ENCODE results near the gene PTPRN2. TPM values are rescaled to one million over a fixed set of nuclear protein-coding genes. Genes with fewer than 3 reads are reported as not detected.

PTPRN2 gene
- total and polyA plus RNA-seq, 2 of the 13 experiments (the other 11 are each of a cell fraction or from before 2014, with no cell fraction given), result 2.5 to 24.2 TPM

GRCh38 chr7:158289761-158290523 lies 297.7 kb downstream of the PTPRN2 start:
- in situ Hi-C loops (cut with HindIII; ENCODE audit: extremely low pct_ligation_motif_present, low pct_unique_long_range_greater_than_20kb) (no loop called here), intact Hi-C loops (cut with micrococcal nuclease; ENCODE audit: unreplicated experiment) (no loop called here)
- Histone ChIP-seq H3K4me3 (replicated peaks in 1 of 3; ENCODE audit: insufficient read depth in 1 of 3, low read depth in 2 of 3, low read length in 3 of 3) (no peak overlapping the region), H3K9me3 (ENCODE audit: low read length) (peaks cover 16% of the 10 kb centered on the region; the same call in 1 of the 2 replicates), H3K27ac (ENCODE audit: extremely low read length, insufficient read depth, low read length) (no peak overlapping the region), H3K4me2 (ENCODE audit: low read depth, low read length) (no peak overlapping the region), H3K27me3 (ENCODE audit: control insufficient read depth in 1 of 2, insufficient read depth in 2 of 2, low read length in 2 of 2) (no peaks in the 10 kb centered on the region), H3K36me3 (replicated peaks in 1 of 2; ENCODE audit: control insufficient read depth in 1 of 2, insufficient read depth in 2 of 2, low read length in 2 of 2) (no peaks in the 10 kb centered on the region), H2AFZ (ENCODE audit: low read length) (no peak overlapping the region), H4K20me1 (ENCODE audit: insufficient read depth, low read length) (peaks cover 4% of the 10 kb centered on the region; the same call in 1 of the 2 replicates), H3K4me1 (ENCODE audit: insufficient read depth, low read length) (no peaks in the 10 kb centered on the region), H3K79me2 (ENCODE audit: insufficient read depth, low read length) (no peaks in the 10 kb centered on the region), H3K9ac (ENCODE audit: insufficient read depth, low read depth, low read length) (no peak overlapping the region)
- no peak for FAIRE-seq
- ChIA-PET POLR2A (no interaction called here), CTCF (ENCODE audit: low intra/inter-chr PET ratio, low total read pairs) (no interaction called here)
- WGBS (ENCODE audit: low lambda C conversion rate), result 100% methylated on average over 2 of the region's 5 CpGs
- ATAC-seq, result no peak
- no TSS peak for BruUV-seq (replicated peaks)
- DNase-seq (ENCODE audit: low spot score), result no peak
- TF ChIP-seq ZSCAN31 (CRISPR knock-in tag; IDR thresholded peaks at IDR 0.05; ENCODE audit: low read depth) (no peak), TOPORS (CRISPR knock-in tag; IDR thresholded peaks at IDR 0.05) (no peak), ZBTB33 (CRISPR knock-in tag; IDR thresholded peaks at IDR 0.05) (no peak), ZNF234 (CRISPR knock-in tag; conservative IDR thresholded peaks at IDR 0.05) (no peak), NR2C2 (CRISPR knock-in tag; IDR thresholded peaks at IDR 0.05; ENCODE audit: borderline replicate concordance) (no peak), HOXA7 (CRISPR knock-in tag; IDR thresholded peaks at IDR 0.05) (no peak), CCDC6 (CRISPR knock-in tag; IDR thresholded peaks at IDR 0.05) (no peak), REXO4 (CRISPR knock-in tag; IDR thresholded peaks at IDR 0.05; ENCODE audit: borderline replicate concordance) (no peak), ZBTB3 (CRISPR knock-in tag; IDR thresholded peaks at IDR 0.05; ENCODE audit: borderline replicate concordance, low read depth) (no peak), RFX3 (CRISPR knock-in tag; IDR thresholded peaks at IDR 0.05) (no peak), TRAFD1 (CRISPR knock-in tag; IDR thresholded peaks at IDR 0.05; ENCODE audit: borderline replicate concordance) (no peak), ZNF264 (CRISPR knock-in tag; IDR thresholded peaks at IDR 0.05) (no peak), NR2F1 (CRISPR knock-in tag; IDR thresholded peaks at IDR 0.05) (no peak)
